IPS-20b (cell line): Measurements from ENCODE around the gene CBFA2T2.
A peak's percentile ranks its signal among the peaks of the same experiment; 100 is the strongest.
"Not testable (repeated sequence)": the region's sequence is repeated elsewhere in the genome, so short reads cannot be mapped to it uniquely, and the experiment has no call there.

Experiments used
- H3K27ac ChIP-seq: one replicate; pipeline ENCODE4 v1.5.1; 2013; ENCODE audit warnings: low read length
- H3K27me3 ChIP-seq: 2 replicates; pipeline ENCODE4 v1.6.1; 2013; ENCODE audit warnings: mild to moderate bottlenecking, low read length, inconsistent platforms; ENCODE audit not compliant: insufficient read depth
- H3K36me3 ChIP-seq: 2 replicates; pipeline ENCODE4 v1.6.1; 2013; ENCODE audit warnings: low read depth, mild to moderate bottlenecking, inconsistent platforms, low read length, moderate library complexity; ENCODE audit not compliant: insufficient read depth
- H3K4me1 ChIP-seq: 2 replicates; pipeline ENCODE4 v1.6.1; 2013; ENCODE audit warnings: mild to moderate bottlenecking, control low read depth, inconsistent platforms, low read length, moderate library complexity; ENCODE audit not compliant: insufficient read depth
- H3K4me3 ChIP-seq: 2 replicates; pipeline ENCODE4 v1.5.1; 2013; ENCODE audit warnings: mild to moderate bottlenecking, low read length, inconsistent platforms
- H3K9ac ChIP-seq: 2 replicates; pipeline ENCODE4 v1.6.1; 2013; ENCODE audit warnings: low read depth, mild to moderate bottlenecking, inconsistent platforms, low read length, moderate library complexity
- H3K9me3 ChIP-seq: 2 replicates; pipeline ENCODE4 v1.6.1; 2013; ENCODE audit warnings: mild to moderate bottlenecking, low read depth, low read length, inconsistent platforms; ENCODE audit not compliant: insufficient read depth

The CBFA2T2 gene

DNA sequence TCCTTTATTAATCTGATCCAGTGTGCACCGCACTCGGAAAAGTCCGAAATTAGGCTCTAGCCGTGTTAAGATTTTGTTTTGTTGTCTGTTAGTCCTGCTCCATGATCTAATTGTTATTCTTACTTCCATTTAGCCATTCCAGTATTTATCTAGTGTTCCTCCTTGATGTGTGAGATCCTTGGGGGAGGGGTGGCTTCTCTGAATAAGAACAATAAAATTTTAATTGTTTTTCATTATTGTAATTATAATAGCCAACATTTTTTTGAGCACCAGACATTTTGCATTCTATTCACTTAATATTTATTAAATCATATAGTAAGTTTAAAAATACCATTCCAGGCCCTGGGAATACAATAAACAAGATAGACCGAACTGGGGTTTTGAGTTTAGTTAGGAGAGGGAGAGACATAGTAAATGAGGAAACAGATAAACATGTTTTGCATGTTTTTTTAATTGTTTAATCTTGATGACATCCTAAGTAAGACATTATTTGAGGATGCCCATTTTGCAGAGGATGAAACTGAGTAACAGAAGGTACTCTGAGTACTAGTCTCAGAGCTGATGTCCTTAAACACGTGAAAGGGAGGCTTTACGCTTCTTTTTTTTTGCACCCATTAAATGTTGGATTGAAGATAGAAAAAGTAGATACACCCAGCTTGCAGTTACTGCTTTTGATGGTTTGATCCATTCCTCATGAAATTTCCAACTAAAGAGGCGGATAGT, 1.2 kb downstream of the CBFA2T2 start:
- Histone ChIP-seq H3K27ac (no peak overlapping the region), H3K27me3 (no peaks in the 10 kb centered on the region), H3K9me3 (no peaks in the 10 kb centered on the region), H3K36me3 (no peaks in the 10 kb centered on the region), H3K4me3 (peak overlapping the region; percentile 84), H3K9ac (peak overlapping the region; percentile 71; the same call in 1 of the 2 replicates), H3K4me1 (peaks cover 4% of the 10 kb centered on the region)

- H3K9ac ChIP-seq, result no peak overlapping the region
- no peaks in the 10 kb centered on the region for H3K27me3 ChIP-seq
- no peaks in the 10 kb centered on the region for H3K9me3 ChIP-seq
- H3K4me1 ChIP-seq, result peaks cover 4% of the 10 kb centered on the region
- no peaks in the 10 kb centered on the region for H3K36me3 ChIP-seq
- no peak overlapping the region for H3K27ac ChIP-seq
- H3K4me3 ChIP-seq, result no peak overlapping the region
Observed at GRCh38 chr20:33493076-33493766, 3.3 kb downstream of the CBFA2T2 start.

GRCh38 chr20:33496776-33497175, 6.9 kb downstream of the CBFA2T2 start:
- H3K4me1 ChIP-seq, H3K9me3 ChIP-seq, H3K27me3 ChIP-seq, H3K27ac ChIP-seq, H3K9ac ChIP-seq, H3K36me3 ChIP-seq, H3K4me3 ChIP-seq: not testable (repeated sequence)

DNA sequence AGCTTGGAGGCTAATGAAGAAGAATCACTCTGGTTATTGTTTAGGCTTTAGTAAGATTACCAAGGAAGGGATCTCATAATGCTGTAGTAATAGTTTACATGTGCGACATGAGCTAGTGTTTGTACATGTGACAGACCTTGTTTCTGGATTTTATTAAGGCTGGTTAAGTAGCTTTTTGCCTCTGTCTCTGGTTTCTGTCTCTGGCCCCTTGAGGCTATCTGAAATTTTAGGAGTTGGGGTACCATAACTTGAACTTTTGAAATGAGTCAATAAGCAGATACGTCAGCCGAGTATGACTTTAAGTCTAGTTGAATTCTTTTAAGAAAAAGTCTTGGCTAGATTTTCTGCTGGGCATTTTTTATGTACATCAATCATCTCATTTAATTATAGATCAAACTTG, 9.5 kb downstream of the CBFA2T2 start:
- Histone ChIP-seq H3K27ac (no peak overlapping the region), H3K4me3 (no peak overlapping the region)

GRCh38 chr20:33501000-33501399, 11.1 kb downstream of the CBFA2T2 start:
- Histone ChIP-seq H3K27ac (no peak overlapping the region), H3K4me3 (no peak overlapping the region), H3K9ac (no peak overlapping the region), H3K36me3 (no peaks in the 10 kb centered on the region), H3K9me3 (no peaks in the 10 kb centered on the region), H3K27me3 (no peaks in the 10 kb centered on the region), H3K4me1 (no peaks in the 10 kb centered on the region)

More for the DNA sequence above, 9.5 kb downstream of the CBFA2T2 start:
- no peaks in the 10 kb centered on the region for H3K27me3 ChIP-seq
- no peaks in the 10 kb centered on the region for H3K4me1 ChIP-seq
- no peaks in the 10 kb centered on the region for H3K9me3 ChIP-seq
- H3K9ac ChIP-seq, result no peak overlapping the region
- H3K36me3 ChIP-seq, result no peaks in the 10 kb centered on the region

DNA sequence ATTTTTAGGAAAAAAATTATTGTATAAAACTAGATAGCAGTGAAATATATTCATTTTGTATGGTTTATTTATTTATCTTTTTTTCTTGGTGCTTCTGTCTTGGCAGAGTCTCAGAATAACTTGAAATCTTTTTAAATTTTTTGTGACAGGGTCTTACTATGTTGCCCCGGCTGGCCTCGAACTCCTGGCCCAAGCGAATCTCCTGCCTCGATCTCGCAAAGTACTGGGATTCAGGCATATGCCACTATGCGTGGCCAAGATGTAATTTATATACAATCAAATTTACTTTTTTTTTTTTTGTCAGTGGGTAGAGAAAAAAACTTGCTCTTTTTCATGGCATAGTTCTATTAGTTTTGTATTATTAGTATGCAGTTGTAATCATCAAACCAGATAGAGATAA, 13.7 kb downstream of the CBFA2T2 start:
- Histone ChIP-seq H3K4me1 (no peaks in the 10 kb centered on the region), H3K4me3 (no peak overlapping the region), H3K9me3 (no peaks in the 10 kb centered on the region), H3K36me3 (no peaks in the 10 kb centered on the region), H3K27me3 (no peaks in the 10 kb centered on the region), H3K9ac (no peak overlapping the region), H3K27ac (no peak overlapping the region)

GRCh38 chr20:33506576-33506975, 16.7 kb downstream of the CBFA2T2 start:
- Histone ChIP-seq H3K4me1 (no peaks in the 10 kb centered on the region), H3K4me3 (no peak overlapping the region), H3K27me3 (no peaks in the 10 kb centered on the region), H3K36me3 (no peaks in the 10 kb centered on the region), H3K9me3 (no peaks in the 10 kb centered on the region; the same call in 1 of the 2 replicates), H3K27ac (no peak overlapping the region), H3K9ac (no peak overlapping the region)

- H3K27ac ChIP-seq, result no peak overlapping the region
- no peak overlapping the region for H3K9ac ChIP-seq
- H3K4me3 ChIP-seq, result no peak overlapping the region
- no peaks in the 10 kb centered on the region; the same call in 1 of the 2 replicates for H3K9me3 ChIP-seq
- H3K36me3 ChIP-seq, result no peaks in the 10 kb centered on the region
- no peaks in the 10 kb centered on the region for H3K4me1 ChIP-seq
- no peaks in the 10 kb centered on the region for H3K27me3 ChIP-seq
Observed at GRCh38 chr20:33507461-33507860, 17.6 kb downstream of the CBFA2T2 start.

DNA sequence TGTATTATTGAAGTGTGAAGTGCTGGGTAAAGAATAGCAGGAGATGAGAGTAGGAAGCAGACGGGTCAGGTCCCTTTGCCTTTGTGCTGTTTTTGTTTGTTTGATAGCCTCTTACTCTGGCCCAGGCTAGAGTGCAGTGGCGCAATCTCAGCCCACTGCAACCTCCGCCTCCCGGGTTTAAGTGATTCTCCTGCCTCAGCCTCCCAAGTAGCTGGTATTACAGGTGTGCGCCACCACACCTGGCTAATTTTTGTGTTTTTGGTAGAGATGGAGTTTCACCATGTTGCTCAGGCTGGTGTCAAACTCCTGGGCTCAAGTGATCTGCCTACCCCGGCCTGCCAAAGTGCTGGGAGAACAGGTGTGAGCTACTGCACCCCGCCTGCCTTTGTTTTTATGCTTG, 18.1 kb downstream of the CBFA2T2 start:
- H3K9ac ChIP-seq, H3K36me3 ChIP-seq, H3K27me3 ChIP-seq, H3K27ac ChIP-seq, H3K4me1 ChIP-seq, H3K4me3 ChIP-seq, H3K9me3 ChIP-seq: not testable (repeated sequence)

DNA sequence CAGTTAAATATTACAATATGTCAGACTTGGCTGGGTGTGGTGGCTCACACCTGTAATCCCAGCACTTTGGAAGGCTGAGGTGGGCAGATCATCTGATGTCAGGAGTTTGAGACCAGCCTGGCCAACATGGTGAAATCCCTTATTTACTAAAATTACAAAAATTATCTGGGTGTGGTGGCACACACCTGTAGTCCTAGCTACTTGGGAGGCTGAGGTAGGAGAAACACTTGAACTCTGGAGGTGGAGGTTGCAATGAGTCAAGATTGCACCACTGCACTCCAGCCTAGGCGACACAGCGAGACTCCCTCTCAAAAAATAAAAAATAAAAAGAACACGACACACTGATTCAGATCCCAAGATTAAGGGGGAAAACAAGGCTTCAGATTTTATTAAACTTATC, 19.2 kb downstream of the CBFA2T2 start:
- H3K9ac ChIP-seq, H3K36me3 ChIP-seq, H3K9me3 ChIP-seq, H3K4me3 ChIP-seq, H3K27ac ChIP-seq, H3K27me3 ChIP-seq, H3K4me1 ChIP-seq: not testable (repeated sequence)

GRCh38 chr20:33511876-33512275, 22.0 kb downstream of the CBFA2T2 start:
- not testable (repeated sequence) for H3K27me3 ChIP-seq, H3K4me1 ChIP-seq, H3K27ac ChIP-seq, H3K9me3 ChIP-seq, H3K4me3 ChIP-seq, H3K9ac ChIP-seq, H3K36me3 ChIP-seq

GRCh38 chr20:33515569-33516216, 25.8 kb downstream of the CBFA2T2 start:
- H3K27ac ChIP-seq, result no peak overlapping the region
- H3K9me3 ChIP-seq, result no peaks in the 10 kb centered on the region
- H3K4me3 ChIP-seq, result no peak overlapping the region
- H3K27me3 ChIP-seq, result no peaks in the 10 kb centered on the region
- no peaks in the 10 kb centered on the region; the same call in 1 of the 2 replicates for H3K4me1 ChIP-seq
- H3K9ac ChIP-seq, result no peak overlapping the region
- H3K36me3 ChIP-seq, result no peaks in the 10 kb centered on the region
